B cell (primary cell): ENCODE data around the gene PRUNE1. TPM values are rescaled to one million over a fixed set of nuclear protein-coding genes. Genes with fewer than 3 reads are reported as not detected.

Source experiments
- ATAC-seq: fragments of 200-7000 bp; cut with Tn5 transposase; one replicate; pipeline ENCODE4 v1.10.0; 2021; ENCODE audit warnings: low read depth, mild to moderate bottlenecking, moderate number of reproducible peaks, moderate library complexity
- CTCF ChIA-PET: fragments of 350-600 bp; sonication (Branson Sonifier 250); formaldehyde crosslinking; loops from one replicate; lab custom pipeline; 2021; ENCODE audit warnings: antibody characterized with exemption, inconsistent platforms; lab: Charles Lee
- POLR2A ChIA-PET: fragments of 350-600 bp; sonication (Branson Sonifier 250); formaldehyde crosslinking; loops from one replicate; lab custom pipeline; 2021; ENCODE audit warnings: antibody characterized with exemption; lab: Charles Lee
- DNase-seq: peaks from one replicate; pipeline ENCODE4 v3.0.0; 2013
- H2AFZ ChIP-seq: 2 replicates; pipeline ENCODE4 v1.6.1; 2012; ENCODE audit warnings: mild to moderate bottlenecking, low read depth, low read length; ENCODE audit not compliant: insufficient read depth, poor library complexity, severe bottlenecking
- H3K27ac ChIP-seq, 2 donors: 1 replicate in 1 of 2; 2 replicates in 1 of 2; pipeline ENCODE4 v1.5.1; 2012 to 2013; ENCODE audit warnings: low read length in 2 of 2, mild to moderate bottlenecking in 2 of 2, moderate library complexity in 1 of 2
- H3K27me3 ChIP-seq, 4 experiments: fragments of 200-600 bp in 1 of 4; sonication (generic) in 1 of 4; replicated peaks in 1 of 4; 1 replicate in 2 of 4; 2 replicates in 2 of 4; pipeline versions ENCODE4 v1.6.1 to v1.7.0; 2013 to 2016; ENCODE audit warnings: low read length in 3 of 4, mild to moderate bottlenecking in 2 of 4, mixed read lengths in 1 of 4, moderate library complexity in 1 of 4; ENCODE audit not compliant: insufficient read depth in 4 of 4, control insufficient read depth in 3 of 4; ENCODE audit errors: control extremely low read depth in 1 of 4
- H3K36me3 ChIP-seq, 2 experiments: replicated peaks in 1 of 2; 1 replicate in 1 of 2; 2 replicates in 1 of 2; pipeline versions ENCODE4 v1.6.1 to v1.7.1; 2013; ENCODE audit warnings: low read length in 1 of 2; ENCODE audit not compliant: insufficient read depth in 2 of 2, control insufficient read depth in 1 of 2; ENCODE audit errors: control extremely low read depth in 1 of 2, extremely low read depth in 1 of 2
- H3K4me1 ChIP-seq, 2 donors: fragments of 200-600 bp in 1 of 2; sonication (generic) in 1 of 2; 1 replicate in 1 of 2; 2 replicates in 1 of 2; pipeline versions ENCODE4 v1.5.1 to v1.6.1; 2013 to 2017; ENCODE audit warnings: low read length in 2 of 2; ENCODE audit not compliant: control insufficient read depth in 2 of 2, insufficient read depth in 2 of 2
- H3K4me2 ChIP-seq: replicated peaks from 2 replicates; pipeline ENCODE3; 2012; ENCODE audit warnings: mild to moderate bottlenecking, low read depth, low read length; ENCODE audit not compliant: poor library complexity, severe bottlenecking
- H3K4me3 ChIP-seq, 5 experiments: fragments of 200-600 bp in 1 of 5; sonication (generic) in 1 of 5; 1 replicate in 3 of 5; 2 replicates in 2 of 5; pipeline versions ENCODE4 v1.5.1 to v1.7.0; 2011 to 2016; ENCODE audit warnings: low read length in 4 of 5, mild to moderate bottlenecking in 4 of 5, low read depth in 2 of 5, control low read depth in 1 of 5, moderate library complexity in 1 of 5; ENCODE audit not compliant: insufficient read depth in 1 of 5; ENCODE audit errors: control extremely low read depth in 1 of 5, extremely low read depth in 1 of 5
- H3K79me2 ChIP-seq: fragments of 200-600 bp; sonication (generic); one replicate; pipeline ENCODE4 v1.6.0; 2016; ENCODE audit warnings: low read length; ENCODE audit not compliant: control insufficient read depth, insufficient read depth
- H3K9ac ChIP-seq: fragments of 200-600 bp; sonication (generic); 2 replicates; pipeline ENCODE4 v1.6.1; 2017; ENCODE audit warnings: mild to moderate bottlenecking, low read length, moderate library complexity
- H3K9me3 ChIP-seq, 3 donors: one replicate each; pipeline versions ENCODE4 v1.6.1 to v1.7.1; 2013; ENCODE audit warnings: low read length in 2 of 3; ENCODE audit not compliant: control insufficient read depth in 2 of 3, insufficient read depth in 1 of 3; ENCODE audit errors: control extremely low read depth in 1 of 3
- H4K20me1 ChIP-seq: 2 replicates; pipeline ENCODE4 v1.6.0; 2012; ENCODE audit warnings: mild to moderate bottlenecking, low read length; ENCODE audit not compliant: insufficient read depth, control insufficient read depth, poor library complexity, severe bottlenecking
- H3K27ac Mint-ChIP-seq: one replicate; pipeline ENCODE4 v1.8.0; 2021; ENCODE audit warnings: mixed read lengths
- H3K27me3 Mint-ChIP-seq: one replicate; pipeline ENCODE4 v1.8.0; 2021; ENCODE audit warnings: mixed read lengths
- H3K4me1 Mint-ChIP-seq: one replicate; pipeline ENCODE4 v1.8.0; 2021; ENCODE audit warnings: mixed read lengths
- H3K4me3 Mint-ChIP-seq: one replicate; pipeline ENCODE4 v1.8.0; 2021; ENCODE audit warnings: mixed read lengths
- H3K9me3 Mint-ChIP-seq: one replicate; pipeline ENCODE4 v1.8.0; 2022; ENCODE audit warnings: mixed read lengths; ENCODE audit not compliant: insufficient read depth
- EZH2 ChIP-seq: IDR thresholded peaks from 2 replicates; pipeline ENCODE4 v1.6.1; 2012; ENCODE audit warnings: borderline replicate concordance, low read depth, mild to moderate bottlenecking, moderate library complexity, low read length; ENCODE audit not compliant: insufficient read depth, poor library complexity, severe bottlenecking
- WGBS: methylation state at CpG from one replicate; pipeline ENCODE4 v1.1.5; 2013; ENCODE audit warnings: missing lambda C conversion rate; ENCODE audit not compliant: insufficient coverage; 5-methylcytosine and 5-hydroxymethylcytosine counted together
- intact Hi-C: fragments of 100-400 bp; cut with micrococcal nuclease; formaldehyde crosslinking; loops from one replicate; pipeline ENCODE4 v1.10.0; 2022
- polyA plus RNA-seq: library from polyadenylated mRNA; depleted of rRNA; stranded (reverse); fragments of >200 nt; gene quantifications from 2 replicates; pipeline ENCODE4 v1.2.3, GENCODE V29; 2012
- total RNA-seq, 2 donors: library from RNA; stranded (reverse); fragments of 120-200 nt in 1 of 2; gene quantifications; 1 replicate in 1 of 2; 2 replicates in 1 of 2; pipeline versions ENCODE4 v1.2.3 to v1.2.4, GENCODE V29; 2013 to 2022
- TF ChIP-seq, protein P1 (sequence below): fragments of 200-600 bp; IDR thresholded peaks from one replicate; pipeline ENCODE4 v1.8.0; 2022; ENCODE audit warnings: antibody characterized with exemption, mild to moderate bottlenecking

The PRUNE1 gene
- total and polyA plus RNA-seq, 2 donors (not counting 1 experiment from before 2014, with no cell fraction given): 15.9 to 21.3 TPM

- Histone ChIP-seq H3K27ac (no peak overlapping the region), H3K4me2 (no peak overlapping the region), H3K27me3 (no peaks in the 10 kb centered on the region), H3K9ac (no peak overlapping the region), H3K79me2 (peaks cover 18% of the 10 kb centered on the region), H4K20me1 (peaks cover 30% of the 10 kb centered on the region), H3K9me3 (no peaks in the 10 kb centered on the region), H3K4me1 (no peaks in the 10 kb centered on the region), H3K36me3 (peaks cover 4 to 77% of the 10 kb centered on the region in 2 experiments), H3K4me3 (no peak overlapping the region), H2AFZ (no peak overlapping the region)
- peaks cover 4% of the 10 kb centered on the region for H3K4me1 Mint-ChIP-seq
- TF ChIP-seq, protein P1, sequence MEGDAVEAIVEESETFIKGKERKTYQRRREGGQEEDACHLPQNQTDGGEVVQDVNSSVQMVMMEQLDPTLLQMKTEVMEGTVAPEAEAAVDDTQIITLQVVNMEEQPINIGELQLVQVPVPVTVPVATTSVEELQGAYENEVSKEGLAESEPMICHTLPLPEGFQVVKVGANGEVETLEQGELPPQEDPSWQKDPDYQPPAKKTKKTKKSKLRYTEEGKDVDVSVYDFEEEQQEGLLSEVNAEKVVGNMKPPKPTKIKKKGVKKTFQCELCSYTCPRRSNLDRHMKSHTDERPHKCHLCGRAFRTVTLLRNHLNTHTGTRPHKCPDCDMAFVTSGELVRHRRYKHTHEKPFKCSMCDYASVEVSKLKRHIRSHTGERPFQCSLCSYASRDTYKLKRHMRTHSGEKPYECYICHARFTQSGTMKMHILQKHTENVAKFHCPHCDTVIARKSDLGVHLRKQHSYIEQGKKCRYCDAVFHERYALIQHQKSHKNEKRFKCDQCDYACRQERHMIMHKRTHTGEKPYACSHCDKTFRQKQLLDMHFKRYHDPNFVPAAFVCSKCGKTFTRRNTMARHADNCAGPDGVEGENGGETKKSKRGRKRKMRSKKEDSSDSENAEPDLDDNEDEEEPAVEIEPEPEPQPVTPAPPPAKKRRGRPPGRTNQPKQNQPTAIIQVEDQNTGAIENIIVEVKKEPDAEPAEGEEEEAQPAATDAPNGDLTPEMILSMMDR: no peak
- no peak for TF ChIP-seq EZH2
- ATAC-seq (no peak), DNase-seq (no peak)
- POLR2A ChIA-PET: no interaction called here
- no peaks in the 10 kb centered on the region for H3K9me3 Mint-ChIP-seq
- H3K27me3 Mint-ChIP-seq: no peaks in the 10 kb centered on the region
- no peak overlapping the region for H3K27ac Mint-ChIP-seq
- intact Hi-C loops: no loop called here
- no CpG with 5 or more reads among the region's 4 CpGs for WGBS
- CTCF ChIA-PET: interaction anchor here (4.1 kb wide), 1 partner anchor 15 kb away, joined by 14 read pairs; no protein-coding TSS in a partner anchor
- H3K4me3 Mint-ChIP-seq: no peak overlapping the region
Observed at GRCh38 chr1:150965605-150966004, 42.6 kb upstream of the PRUNE1 start.

GRCh38 chr1:150966011-150966410, 42.2 kb upstream of the PRUNE1 start:
- DNase-seq: no peak
- peaks cover 7% of the 10 kb centered on the region for H3K4me1 Mint-ChIP-seq
- H3K4me3 Mint-ChIP-seq: no peak overlapping the region
- ATAC-seq: no peak
- no peak overlapping the region for H3K27ac Mint-ChIP-seq
- no peak overlapping the region for H3K9ac ChIP-seq
- TF ChIP-seq, protein P1: no peak
- TF ChIP-seq EZH2: no peak
- H3K27me3 ChIP-seq: no peaks in the 10 kb centered on the region
- no peak overlapping the region for H3K4me2 ChIP-seq
- H3K9me3 ChIP-seq: no peaks in the 10 kb centered on the region
- peaks cover 0 to 2% of the 10 kb centered on the region in 2 donors for H3K4me1 ChIP-seq
- H3K79me2 ChIP-seq: peaks cover 22% of the 10 kb centered on the region
- H3K27me3 Mint-ChIP-seq: no peaks in the 10 kb centered on the region
- peaks cover 34% of the 10 kb centered on the region for H4K20me1 ChIP-seq
- H3K36me3 ChIP-seq: peaks cover 3 to 72% of the 10 kb centered on the region in 2 experiments
- POLR2A ChIA-PET: no interaction called here
- no peak overlapping the region for H3K4me3 ChIP-seq
- intact Hi-C loops: no loop called here
- no peak overlapping the region for H2AFZ ChIP-seq
- H3K9me3 Mint-ChIP-seq: no peaks in the 10 kb centered on the region
- CTCF ChIA-PET: interaction anchor here (4.1 kb wide), 1 partner anchor 15 kb away, joined by 14 read pairs; no protein-coding TSS in a partner anchor
- H3K27ac ChIP-seq: no peak overlapping the region
- 88% methylated on average over 3 of the region's 6 CpGs for WGBS
